DMS153 treated with DMSO at 0.1 percent for 48 hours (cell line): ENCODE data around the gene SPACA7.
A peak's percentile ranks its signal among the peaks of the same experiment; 100 is the strongest.

Source experiments
- DNase-seq: peaks from one replicate; lab custom pipeline; 2025; ENCODE audit not compliant: unreplicated experiment; lab: John Stamatoyannopoulos, UW

Gene SPACA7

DNA sequence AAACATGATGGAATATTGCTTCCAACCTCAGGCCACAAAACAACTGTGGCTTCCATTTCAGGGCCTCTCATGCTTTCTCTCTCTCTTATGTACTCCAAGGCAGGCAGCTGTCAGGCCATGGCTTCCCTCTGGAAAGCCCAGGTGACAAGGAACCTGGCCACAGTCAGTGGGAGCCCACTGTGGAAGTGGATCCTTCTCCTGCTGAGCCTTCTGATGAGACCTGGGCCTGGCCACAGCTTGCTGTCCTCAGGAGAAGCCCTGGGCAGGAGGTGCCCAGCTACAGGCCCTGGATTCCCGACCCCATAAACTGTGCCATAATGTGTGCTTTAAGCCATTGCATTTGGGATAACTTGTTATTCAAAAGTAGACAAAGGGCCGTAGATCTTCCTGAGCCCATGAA, 71.2 kb downstream of the SPACA7 start:
- DNase-seq: no peak

DNA sequence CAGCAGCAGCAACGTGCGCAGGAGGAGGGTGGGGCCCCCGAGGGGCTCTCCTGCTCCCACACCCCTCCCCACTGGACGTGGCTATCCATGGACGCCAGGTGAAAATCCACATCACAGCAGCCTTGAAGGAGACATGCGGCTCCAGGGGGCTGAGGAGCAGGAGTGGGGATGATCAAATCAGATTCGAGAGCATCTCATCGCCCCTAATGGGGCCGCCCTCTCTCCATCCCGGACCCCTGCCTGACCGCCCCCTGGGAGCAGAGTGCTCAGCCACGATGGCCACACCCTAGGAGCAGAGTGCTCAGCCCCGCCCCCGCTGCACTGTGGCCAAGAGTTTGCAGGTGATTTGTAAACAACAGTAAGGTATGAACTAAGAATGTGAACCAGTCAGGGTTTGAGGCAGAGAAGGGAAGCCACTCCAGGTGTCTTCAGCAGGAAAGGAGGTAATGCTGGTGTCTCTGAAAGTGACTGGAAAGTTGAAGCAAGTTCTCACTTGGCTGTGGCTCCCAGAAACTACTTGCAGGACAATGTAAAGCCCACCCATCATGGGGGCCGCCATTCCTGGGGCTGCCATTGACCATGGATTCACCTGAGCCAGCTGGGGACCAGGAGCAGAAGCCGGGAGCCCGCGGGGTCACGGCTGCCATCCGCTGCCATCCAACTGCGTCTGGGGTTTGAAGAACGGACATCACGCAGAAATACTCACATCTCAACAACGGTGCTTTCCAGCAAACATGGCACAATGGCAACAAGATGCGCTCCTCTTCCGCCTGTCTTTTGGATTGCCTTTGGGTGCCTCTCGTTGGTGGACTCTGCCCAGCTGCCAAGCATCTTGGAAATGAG, 71.8 kb downstream of the SPACA7 start:
- no peak for DNase-seq

- no peak for DNase-seq
Measured at GRCh38 chr13:112448621-112449544, 72.7 kb downstream of the SPACA7 start.

DNA sequence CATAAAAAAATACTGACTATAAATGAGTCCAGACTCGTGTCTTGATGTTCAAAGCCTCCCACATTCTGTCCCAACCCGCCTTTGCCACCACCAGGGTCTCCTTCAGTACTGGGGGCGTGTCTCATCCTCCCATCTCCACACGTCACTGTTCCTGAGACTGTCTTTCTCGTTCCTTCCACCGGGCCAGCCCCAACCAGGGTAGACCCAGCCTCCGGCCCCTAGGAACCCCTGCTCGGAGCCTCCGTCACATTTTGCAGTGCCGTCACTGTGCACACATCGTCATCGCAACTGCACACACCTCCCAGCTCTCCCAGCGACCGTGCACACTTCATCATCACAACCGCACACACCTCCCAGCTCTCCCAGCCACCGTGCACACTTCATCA, 73.4 kb downstream of the SPACA7 start:
- DNase-seq: no peak

DNA sequence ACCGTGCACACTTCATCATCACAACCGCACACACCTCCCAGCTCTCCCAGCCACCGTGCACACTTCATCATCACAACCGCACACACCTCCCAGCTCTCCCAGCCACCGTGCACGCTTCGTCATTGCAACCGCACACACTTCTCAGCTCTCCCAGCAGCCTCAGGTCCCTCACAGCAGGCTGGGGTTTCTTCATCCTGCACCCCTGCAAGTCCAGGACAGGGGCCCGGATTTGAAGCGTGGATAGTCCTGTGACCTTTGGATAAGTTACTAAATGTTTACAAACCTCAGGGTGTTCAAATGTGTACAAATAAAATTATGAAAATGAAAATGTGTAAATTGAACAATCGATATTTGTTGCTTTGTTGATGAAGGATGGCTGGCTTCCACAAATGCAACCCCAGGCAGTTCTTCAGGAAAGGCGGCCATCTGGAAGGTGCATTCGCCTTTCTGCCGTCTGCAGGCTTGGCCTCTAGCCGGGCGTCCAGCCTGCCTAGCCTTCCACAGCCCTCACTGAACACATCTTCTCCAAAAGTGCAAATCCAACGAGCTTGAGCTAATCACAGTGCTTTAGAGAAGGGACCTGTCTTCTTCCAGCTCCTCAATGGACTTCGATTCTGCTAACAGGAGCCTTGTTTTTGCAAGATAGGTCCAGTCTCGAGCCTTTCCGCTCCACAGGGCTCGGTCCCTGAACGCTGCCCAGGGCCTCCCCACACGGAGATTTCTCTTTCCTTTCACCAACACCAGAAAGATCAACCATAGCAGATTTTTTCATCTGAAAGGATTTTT, 74.2 kb downstream of the SPACA7 start:
- no peak for DNase-seq

DNA sequence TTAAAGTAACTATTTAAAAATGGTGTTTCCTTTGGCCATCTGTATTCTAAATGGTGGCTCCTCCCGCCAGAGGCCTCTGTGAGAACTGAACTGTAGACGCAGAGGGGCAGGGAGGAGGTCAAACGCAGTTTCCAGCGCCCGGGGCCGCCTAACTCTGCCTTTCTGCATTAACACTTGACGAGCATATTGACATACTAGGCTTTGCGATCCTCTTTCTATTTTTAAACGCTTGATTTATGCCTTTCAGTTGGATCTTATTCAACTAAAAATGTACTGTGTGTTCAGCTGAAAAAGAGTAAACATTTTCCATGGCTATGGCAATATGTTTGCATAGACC, 74.7 kb downstream of the SPACA7 start:
- peak; percentile 74 for DNase-seq

- DNase-seq: no peak
Measured at GRCh38 chr13:112451512-112452379, 75.6 kb downstream of the SPACA7 start.

- no peak for DNase-seq
Measured at GRCh38 chr13:112452380-112453206, 76.4 kb downstream of the SPACA7 start.

DNA sequence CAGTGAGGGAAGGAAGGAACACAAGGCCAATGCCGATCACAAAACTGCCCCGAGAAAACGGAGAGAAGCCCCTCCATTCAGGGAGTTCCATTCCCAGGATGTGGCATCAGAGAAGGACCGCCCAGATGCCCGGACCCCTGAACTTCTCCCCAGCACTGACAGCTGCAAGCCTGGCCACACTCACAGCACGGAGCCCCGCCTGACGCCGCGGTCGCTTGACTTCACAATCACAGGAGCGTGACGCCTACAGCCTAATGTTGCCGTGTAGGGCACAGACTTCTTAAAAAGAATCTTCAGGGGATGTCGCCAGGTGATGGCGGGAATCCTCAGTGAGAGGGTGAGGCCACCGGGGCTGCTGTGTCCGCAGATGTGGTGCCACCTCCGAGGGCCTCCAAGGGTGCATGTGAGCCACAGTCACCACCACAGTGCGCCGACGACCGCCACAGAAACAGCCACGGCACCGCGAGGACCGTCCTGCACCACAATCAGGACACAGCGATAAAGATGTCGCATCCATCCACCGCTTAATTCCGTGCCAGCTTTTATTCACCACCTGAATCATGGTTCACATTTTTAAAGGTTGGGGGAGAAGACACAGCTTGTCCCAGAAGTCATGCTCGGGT, 77.2 kb downstream of the SPACA7 start:
- no peak for DNase-seq

- no peak for DNase-seq
Measured at GRCh38 chr13:112453874-112454647, 77.9 kb downstream of the SPACA7 start.

GRCh38 chr13:112454648-112455334, 78.6 kb downstream of the SPACA7 start:
- DNase-seq: no peak

DNA sequence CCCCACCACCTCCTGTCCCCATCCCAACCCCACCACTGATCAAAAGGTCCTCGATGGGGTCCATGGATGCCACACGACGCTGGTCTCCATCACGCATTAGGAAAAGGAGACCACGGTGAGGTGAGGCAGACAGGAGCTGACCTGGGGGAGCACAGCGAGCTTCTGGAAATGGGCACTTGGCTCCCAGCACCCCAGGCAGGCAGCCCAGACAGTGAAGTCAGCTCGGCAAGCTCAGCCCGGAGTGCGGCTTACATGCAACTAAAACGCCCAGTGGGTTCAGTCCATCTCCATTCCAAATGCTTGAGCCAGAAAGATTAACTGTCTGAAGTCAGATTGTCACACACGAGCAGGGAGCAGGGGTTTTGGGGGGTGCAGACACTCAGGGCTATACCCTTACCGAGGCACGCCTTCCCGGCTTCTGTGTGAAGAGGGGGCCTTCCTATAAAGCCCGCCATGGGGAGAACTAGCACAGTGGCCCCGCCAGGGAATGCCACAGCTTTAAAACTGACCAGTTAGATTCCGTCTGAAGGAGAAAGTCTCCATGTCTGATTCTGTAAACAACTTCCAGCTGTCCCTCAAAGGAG, 79.4 kb downstream of the SPACA7 start:
- DNase-seq: no peak

DNA sequence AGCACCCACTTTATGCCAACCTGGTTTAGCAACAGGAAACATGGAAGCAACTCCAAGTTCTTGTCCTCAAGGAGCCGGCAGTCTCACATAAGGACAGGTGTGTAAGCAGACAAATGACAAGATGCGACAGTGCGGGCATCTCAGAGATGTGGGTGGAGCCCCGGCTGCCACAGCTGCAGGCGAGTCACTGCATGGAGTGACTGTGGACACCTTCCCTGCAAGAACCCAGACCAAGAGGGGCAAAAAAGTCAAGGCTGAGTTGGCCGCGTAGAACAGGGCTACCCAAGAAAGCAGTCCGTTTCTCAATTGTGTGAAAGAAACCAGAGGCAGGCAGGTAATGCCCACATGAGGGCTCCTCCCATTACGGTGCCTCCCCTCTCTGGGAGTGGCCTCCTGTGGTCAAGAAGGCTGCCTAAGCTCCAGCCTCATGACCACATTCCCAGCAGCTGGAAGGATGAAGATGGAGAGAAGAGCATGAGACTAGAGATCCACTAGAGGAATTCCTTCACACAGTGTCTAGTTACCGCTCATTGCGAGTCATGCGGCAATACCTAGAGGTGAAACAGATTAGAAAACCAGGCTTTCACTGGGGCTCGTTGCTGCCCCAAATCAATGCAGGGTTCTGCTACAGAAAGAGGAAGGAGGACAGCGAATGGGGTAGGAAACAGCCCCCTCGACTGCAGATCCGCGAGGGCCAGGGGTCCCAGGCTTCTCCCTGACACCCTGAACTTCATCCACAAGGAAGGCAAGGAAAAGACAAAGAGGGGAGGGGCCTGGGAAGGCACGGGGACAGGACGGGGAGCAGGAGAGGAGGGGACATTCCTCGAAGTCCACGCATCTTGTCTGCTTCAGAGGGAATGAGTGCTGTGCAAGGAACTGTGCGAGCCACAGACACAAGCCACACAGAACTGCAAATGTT, 80.2 kb downstream of the SPACA7 start:
- DNase-seq: no peak

DNA sequence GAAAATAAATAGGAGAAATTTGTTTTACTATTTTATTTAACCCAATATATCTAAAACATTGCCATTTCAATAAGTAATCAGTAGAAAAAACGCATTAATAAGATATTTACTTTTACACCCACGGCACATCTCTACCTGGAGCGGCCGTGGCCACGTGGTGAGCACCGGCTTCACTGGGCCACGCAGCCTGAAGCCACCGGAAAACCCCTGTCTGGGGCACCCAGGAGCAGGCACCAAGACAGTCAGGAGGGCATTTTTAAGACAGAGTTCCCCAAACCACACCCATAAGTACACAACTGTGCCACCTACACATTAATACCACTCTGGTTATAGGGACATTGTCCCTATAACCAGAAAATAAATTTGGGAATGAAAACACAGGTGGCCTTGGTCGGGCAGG, 80.9 kb downstream of the SPACA7 start:
- no peak for DNase-seq

GRCh38 chr13:112457485-112457884, 81.3 kb downstream of the SPACA7 start:
- DNase-seq: peak; percentile 39

DNA sequence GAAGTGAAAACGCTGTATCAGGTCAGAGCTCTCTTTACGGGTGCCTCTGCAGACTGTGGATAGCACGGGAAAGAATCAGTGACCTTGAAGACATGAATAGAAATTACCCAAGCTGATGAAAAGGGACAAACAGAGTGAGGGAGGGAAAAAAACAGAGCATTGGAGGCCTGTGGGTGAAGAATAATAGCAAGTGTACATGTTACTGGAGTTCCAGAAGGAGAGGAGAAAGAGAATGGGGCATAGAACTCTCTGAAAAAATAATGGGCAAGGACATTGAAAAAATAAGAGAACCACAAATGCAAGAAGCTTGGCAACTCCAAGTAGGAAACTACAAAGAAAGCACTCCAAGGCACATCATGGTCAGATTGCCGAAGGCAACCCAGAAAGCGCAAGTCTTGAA, 86.3 kb downstream of the SPACA7 start:
- DNase-seq: no peak
